HG02870 (cell line): ENCODE data around the gene VAV1.
"Not testable (repeated sequence)": the region's sequence is repeated elsewhere in the genome, so short reads cannot be mapped to it uniquely, and the experiment has no call there.

ENCODE experiments used
- ATAC-seq: cut with Tn5 transposase; IDR thresholded peaks from one replicate; pipeline ENCODE4 v1.9.1; 2021; ENCODE audit warnings: mild to moderate bottlenecking, moderate library complexity; ENCODE audit not compliant: unreplicated experiment

The VAV1 gene

GRCh38 chr19:6812612-6813011, 40.1 kb downstream of the VAV1 start:
- no peak for ATAC-seq

- no peak for ATAC-seq
Measured at GRCh38 chr19:6813659-6814058, 41.2 kb downstream of the VAV1 start.

- ATAC-seq, result no peak
Measured at GRCh38 chr19:6817179-6817578, 44.7 kb downstream of the VAV1 start.

GRCh38 chr19:6818246-6818645, 45.7 kb downstream of the VAV1 start:
- no peak for ATAC-seq

- no peak for ATAC-seq
Measured at GRCh38 chr19:6819323-6819722, 46.8 kb downstream of the VAV1 start.

- no peak for ATAC-seq
Measured at GRCh38 chr19:6820237-6820636, 47.7 kb downstream of the VAV1 start.

- no peak for ATAC-seq
Measured at GRCh38 chr19:6821639-6822310, 49.3 kb downstream of the VAV1 start.

GRCh38 chr19:6822311-6822670, 49.8 kb downstream of the VAV1 start:
- ATAC-seq, result no peak

GRCh38 chr19:6825076-6825774, 52.7 kb downstream of the VAV1 start:
- no peak for ATAC-seq

- ATAC-seq, result no peak
Measured at GRCh38 chr19:6826281-6826920, 53.9 kb downstream of the VAV1 start.

- ATAC-seq, result no peak
Measured at GRCh38 chr19:6828306-6828697, 55.8 kb downstream of the VAV1 start.

GRCh38 chr19:6828698-6829633, 56.5 kb downstream of the VAV1 start:
- no peak for ATAC-seq

GRCh38 chr19:6829829-6830228, 57.3 kb downstream of the VAV1 start:
- ATAC-seq, result not testable (repeated sequence)

GRCh38 chr19:6831084-6831483, 58.6 kb downstream of the VAV1 start:
- ATAC-seq, result not testable (repeated sequence)

GRCh38 chr19:6832412-6832811, 59.9 kb downstream of the VAV1 start:
- ATAC-seq, result no peak

- no peak for ATAC-seq
Measured at GRCh38 chr19:6833166-6833790, 60.8 kb downstream of the VAV1 start.

GRCh38 chr19:6834433-6834832, 61.9 kb downstream of the VAV1 start:
- no peak for ATAC-seq

GRCh38 chr19:6835501-6835900, 63.0 kb downstream of the VAV1 start:
- no peak for ATAC-seq

GRCh38 chr19:6837525-6837924, 65.0 kb downstream of the VAV1 start:
- no peak for ATAC-seq

GRCh38 chr19:6838062-6838655, 65.7 kb downstream of the VAV1 start:
- ATAC-seq, result no peak
